Measurements from ENCODE around the gene CAMTA1. TPM values are rescaled to one million over a fixed set of nuclear protein-coding genes. Genes with fewer than 3 reads are reported as not detected.

The CAMTA1 gene
- polyA plus RNA-seq, 1 of the 3 experiments (the other 2 are of a cell fraction), result 63.1 TPM

- no peak overlapping the region for H3K9ac ChIP-seq
- POLR2A ChIA-PET, result no interaction called here
- no peaks in the 10 kb centered on the region for H3K79me2 ChIP-seq (ENCODE audit: insufficient read depth)
- no peaks in the 10 kb centered on the region for H3K9me2 ChIP-seq
- CTCF ChIA-PET, result no interaction called here
- no peaks in the 10 kb centered on the region for H3F3A ChIP-seq (replicated peaks; ENCODE audit: insufficient read depth)
- DNase-seq, result no peak
- H3K36me3 ChIP-seq (replicated peaks in 1 of 2; ENCODE audit: control insufficient read depth in 1 of 2, insufficient read depth in 2 of 2, low read length in 1 of 2), result no peaks in the 10 kb centered on the region
- 83% methylated on average over 1 of the region's 1 CpG for WGBS (ENCODE audit: low lambda C conversion rate)
- H2AFZ ChIP-seq (ENCODE audit: low read depth), result no peak overlapping the region
- no peak overlapping the region for H3K4me3 ChIP-seq (ENCODE audit: low read depth in 2 of 2, low read length in 1 of 2)
- H4K20me1 ChIP-seq (ENCODE audit: insufficient read depth), result no peaks in the 10 kb centered on the region
- H3K4me2 ChIP-seq, result no peak overlapping the region
- TF ChIP-seq NFIC (IDR thresholded peaks at IDR 0.05; ENCODE audit: borderline replicate concordance) (no peak), ELF1 (IDR thresholded peaks at IDR 0.05) (no peak), EP300 (IDR thresholded peaks at IDR 0.05; ENCODE audit: borderline replicate concordance in 1 of 2, low read depth in 1 of 2, low read length in 1 of 2) (no peak), SMC3 (IDR thresholded peaks at IDR 0.05; ENCODE audit: low read depth, low read length) (no peak), ZBTB33 (IDR thresholded peaks at IDR 0.05; ENCODE audit: borderline replicate concordance, low read depth) (no peak), FOXJ3 (CRISPR knock-in tag; IDR thresholded peaks at IDR 0.05) (no peak)
- H3K27ac ChIP-seq (ENCODE audit: low read depth in 2 of 2, low read length in 1 of 2), result no peak overlapping the region
- peaks cover 3% of the 10 kb centered on the region; the same call in 1 of the 2 replicates for H3K9me3 ChIP-seq
- H3K27me3 ChIP-seq (ENCODE audit: insufficient read depth), result no peaks in the 10 kb centered on the region
- H3K4me1 ChIP-seq (ENCODE audit: control insufficient read depth in 1 of 2, insufficient read depth in 2 of 2, low read depth in 1 of 2, low read length in 1 of 2), result peaks cover 0 to 6% of the 10 kb centered on the region in 2 experiments; a peak in 3 of 4 replicates
Measured at GRCh38 chr1:7400566-7400965, 615.3 kb downstream of the CAMTA1 start.

DNA sequence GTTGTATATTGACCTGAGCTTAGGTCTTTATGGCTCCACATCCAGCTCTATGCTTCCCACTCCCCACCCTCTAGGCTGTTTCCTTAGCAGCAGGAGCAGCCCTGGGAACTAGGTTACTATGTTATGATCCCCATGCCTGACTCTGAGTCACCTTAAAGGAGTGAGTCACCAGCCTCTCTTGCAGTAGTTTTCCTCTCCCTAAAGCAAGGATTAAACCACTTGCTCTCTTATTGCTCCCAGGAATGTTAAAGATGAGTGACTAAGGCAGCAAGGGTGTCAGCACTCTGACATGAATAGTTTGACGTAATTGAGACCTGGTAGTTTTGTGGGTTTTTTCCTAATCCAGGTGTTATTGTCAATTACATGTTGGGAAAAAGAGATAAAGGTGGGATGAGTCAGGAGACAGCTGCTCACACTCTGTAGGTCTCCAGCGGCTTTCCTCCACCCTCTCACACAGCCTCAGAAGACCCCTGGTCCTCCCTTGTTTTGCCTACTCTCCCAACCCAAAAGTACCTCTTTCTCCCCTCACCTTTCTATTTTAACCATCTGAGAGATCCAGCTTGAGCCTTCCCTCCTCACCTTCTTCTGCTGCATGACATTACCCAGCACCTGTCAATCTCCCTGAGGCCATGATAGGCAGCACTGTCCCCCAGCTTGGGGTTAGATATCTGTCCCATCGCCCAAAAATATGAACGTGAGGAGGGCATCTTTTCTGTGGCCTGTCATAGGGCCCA, 616.7 kb downstream of the CAMTA1 start:
- Histone ChIP-seq H4K20me1 (ENCODE audit: insufficient read depth) (no peaks in the 10 kb centered on the region), H3K36me3 (replicated peaks in 1 of 2; ENCODE audit: control insufficient read depth in 1 of 2, insufficient read depth in 2 of 2, low read length in 1 of 2) (no peaks in the 10 kb centered on the region), H2AFZ (ENCODE audit: low read depth) (no peak overlapping the region), H3K9me3 (no peaks in the 10 kb centered on the region), H3F3A (replicated peaks; ENCODE audit: insufficient read depth) (no peaks in the 10 kb centered on the region), H3K4me3 (ENCODE audit: low read depth in 2 of 2, low read length in 1 of 2) (no peak overlapping the region), H3K79me2 (ENCODE audit: insufficient read depth) (no peaks in the 10 kb centered on the region), H3K4me2 (no peak overlapping the region), H3K27me3 (ENCODE audit: insufficient read depth) (no peaks in the 10 kb centered on the region), H3K4me1 (ENCODE audit: control insufficient read depth in 1 of 2, insufficient read depth in 2 of 2, low read depth in 1 of 2, low read length in 1 of 2) (peaks cover 0 to 6% of the 10 kb centered on the region in 2 experiments; a peak in 3 of 4 replicates), H3K9me2 (no peaks in the 10 kb centered on the region), H3K27ac (ENCODE audit: low read depth in 2 of 2, low read length in 1 of 2) (peak overlapping the region in 1 of 2 experiments; percentile 76; a peak in 2 of 4 replicates), H3K9ac (no peak overlapping the region; the same call in 1 of the 2 replicates)
- peak; percentile 22 for DNase-seq
- CTCF ChIA-PET, result no interaction called here
- WGBS (ENCODE audit: low lambda C conversion rate), result 42% methylated on average over 4 of the region's 4 CpGs
- POLR2A ChIA-PET, result no interaction called here
- TF ChIP-seq GABPA (IDR thresholded peaks at IDR 0.05; ENCODE audit: low read depth) (no peak), YY1 (IDR thresholded peaks at IDR 0.05; ENCODE audit: low read depth) (no peak), TEAD4 (IDR thresholded peaks at IDR 0.05; ENCODE audit: borderline replicate concordance, insufficient read depth) (peak; percentile 69; the same call in 1 of the 2 replicates), ELF1 (IDR thresholded peaks at IDR 0.05) (no peak), FOSL2 (IDR thresholded peaks at IDR 0.05; ENCODE audit: borderline replicate concordance, low read depth) (peak; percentile 98), SIN3A (IDR thresholded peaks at IDR 0.05; ENCODE audit: borderline replicate concordance, low read depth, low read length) (no peak), IRF3 (IDR thresholded peaks at IDR 0.05; ENCODE audit: low read depth, low read length) (no peak), ZBTB33 (IDR thresholded peaks at IDR 0.05; ENCODE audit: borderline replicate concordance, low read depth) (no peak), NFIC (IDR thresholded peaks at IDR 0.05; ENCODE audit: borderline replicate concordance) (peak; percentile 33; the same call in 1 of the 2 replicates), RXRA (IDR thresholded peaks at IDR 0.05; ENCODE audit: borderline replicate concordance, low read depth) (peak; percentile 83; the same call in 1 of the 2 replicates), CTCF (IDR thresholded peaks at IDR 0.05) (no peak), SMC3 (IDR thresholded peaks at IDR 0.05; ENCODE audit: low read depth, low read length) (no peak), EP300 (IDR thresholded peaks at IDR 0.05; ENCODE audit: borderline replicate concordance in 1 of 2, low read depth in 1 of 2, low read length in 1 of 2) (peak in 1 of 2 experiments; percentile 70; a peak in 2 of 4 replicates), NRF1 (IDR thresholded peaks at IDR 0.05; ENCODE audit: low read depth, low read length) (no peak), GATA2 (CRISPR knock-in tag; IDR thresholded peaks at IDR 0.05) (no peak), POLR2AphosphoS5 (IDR thresholded peaks at IDR 0.05; ENCODE audit: low read depth, low read length) (peak; percentile 71; the same call in 1 of the 2 replicates)
